NCI-H1930 (cell line): ENCODE measurements around the gene LOC128125822.
"Not testable (repeated sequence)": the region's sequence is repeated elsewhere in the genome, so short reads cannot be mapped to it uniquely, and the experiment has no call there.

Experiments
- DNase-seq, 2 experiments: peaks; one replicate each; lab custom pipeline; 2025; lab: John Stamatoyannopoulos, UW

LOC128125822 gene

GRCh38 chr6:63572044-63572746, at the start of gene LOC128125822, which contains the start of gene PTP4A1:
TSS of gene LOC128125822 (plus strand) at chr6:63572480.
TSS of gene PTP4A1 (plus strand) at chr6:63572480. CDS start at chr6:63576881, 4,401 bp downstream.
- DNase-seq: peak; percentile 93 to 96

- DNase-seq: not testable (repeated sequence)
These were observed 49.4 kb upstream of the LOC128125822 start for GRCh38 chr6:63522911-63523287.

- no peak for DNase-seq
These were observed 48.6 kb upstream of the LOC128125822 start for GRCh38 chr6:63523630-63524029.

- no peak for DNase-seq
These were observed 46.9 kb upstream of the LOC128125822 start for GRCh38 chr6:63525186-63525878.

- no peak for DNase-seq
These were observed 45.3 kb upstream of the LOC128125822 start for GRCh38 chr6:63526931-63527330.

- DNase-seq: no peak
These were observed 44.4 kb upstream of the LOC128125822 start for GRCh38 chr6:63527658-63528514.

GRCh38 chr6:63529498-63529897, 42.8 kb upstream of the LOC128125822 start:
- DNase-seq: no peak

- DNase-seq: no peak
These were observed 42.1 kb upstream of the LOC128125822 start for GRCh38 chr6:63530182-63530581.

GRCh38 chr6:63530991-63531390, 41.3 kb upstream of the LOC128125822 start:
- no peak for DNase-seq

GRCh38 chr6:63533026-63533425, 39.3 kb upstream of the LOC128125822 start:
- no peak for DNase-seq

GRCh38 chr6:63533952-63534351, 38.3 kb upstream of the LOC128125822 start:
- no peak for DNase-seq

GRCh38 chr6:63537201-63537958, 34.9 kb upstream of the LOC128125822 start:
- DNase-seq: no peak

GRCh38 chr6:63537959-63538300, 34.4 kb upstream of the LOC128125822 start:
- DNase-seq: no peak

- no peak for DNase-seq
These were observed 33.7 kb upstream of the LOC128125822 start for GRCh38 chr6:63538550-63538949.

- no peak for DNase-seq
These were observed 29.3 kb upstream of the LOC128125822 start for GRCh38 chr6:63543001-63543400.

- no peak for DNase-seq
These were observed 28.3 kb upstream of the LOC128125822 start for GRCh38 chr6:63543982-63544381.

- DNase-seq: no peak
These were observed 26.0 kb upstream of the LOC128125822 start for GRCh38 chr6:63546236-63546635.

- no peak for DNase-seq
These were observed 25.6 kb upstream of the LOC128125822 start for GRCh38 chr6:63546697-63547096.

GRCh38 chr6:63549076-63549475, 23.2 kb upstream of the LOC128125822 start:
- no peak for DNase-seq

GRCh38 chr6:63553208-63553607, 19.1 kb upstream of the LOC128125822 start:
- DNase-seq: no peak

- DNase-seq: no peak
These were observed 18.4 kb upstream of the LOC128125822 start for GRCh38 chr6:63553900-63554299.

- DNase-seq: no peak
These were observed 17.5 kb upstream of the LOC128125822 start for GRCh38 chr6:63554782-63555181.
